D721Med (cell line): ENCODE measurements around the gene ALOX15B.
A peak's percentile ranks its signal among the peaks of the same experiment; 100 is the strongest.
"Not testable (repeated sequence)": the region's sequence is repeated elsewhere in the genome, so short reads cannot be mapped to it uniquely, and the experiment has no call there.

Source experiments
- DNase-seq: peaks from one replicate; pipeline ENCODE4 v3.0.0; 2011; ENCODE audit warnings: low spot score; ENCODE audit not compliant: insufficient read length
- FAIRE-seq: peaks from 2 replicates; lab custom pipeline; 2011; peaks lifted over from hg19 to GRCh38; lab: Jason Lieb, UNC
- CTCF ChIP-seq: IDR thresholded peaks from 2 replicates; pipeline ENCODE4 v1.5.1; 2012; ENCODE audit warnings: mild to moderate bottlenecking, control low read depth; ENCODE audit not compliant: insufficient read depth; ENCODE audit errors: missing control alignments

Gene ALOX15B

GRCh38 chr17:8057691-8058114 lies 18.8 kb downstream of the ALOX15B start:
- TF ChIP-seq CTCF: peak; percentile 62
- FAIRE-seq (peak; percentile 66), DNase-seq (peak; percentile 62)

- FAIRE-seq (no peak), DNase-seq (no peak)
- TF ChIP-seq CTCF: no peak
Measured at GRCh38 chr17:8059131-8059530, 20.3 kb downstream of the ALOX15B start.

- FAIRE-seq (peak; percentile 46), DNase-seq (no peak)
- peak; percentile 47 for TF ChIP-seq CTCF
Measured at GRCh38 chr17:8060274-8060673, 21.4 kb downstream of the ALOX15B start.

- not testable (repeated sequence) for FAIRE-seq, DNase-seq
Measured at GRCh38 chr17:8061851-8062250, 23.0 kb downstream of the ALOX15B start.

- no peak for TF ChIP-seq CTCF
- no peak for FAIRE-seq
- no peak for DNase-seq
Measured at GRCh38 chr17:8062435-8062806, 23.6 kb downstream of the ALOX15B start.

GRCh38 chr17:8062807-8063483 lies 24.1 kb downstream of the ALOX15B start:
- FAIRE-seq (no peak), DNase-seq (no peak)
- TF ChIP-seq CTCF: no peak

- TF ChIP-seq CTCF: no peak
- DNase-seq: no peak
- FAIRE-seq: no peak
Measured at GRCh38 chr17:8063761-8064534, 25.1 kb downstream of the ALOX15B start.
